WI38 (cell line): ENCODE data around the gene SCAMP5.

ENCODE experiments used
- H3K4me3 ChIP-seq: 2 replicates; pipeline ENCODE4 v1.5.1; 2011; ENCODE audit warnings: low read depth, mild to moderate bottlenecking, control low read depth, low read length
- CTCF ChIP-seq: IDR thresholded peaks from 2 replicates; pipeline ENCODE4 v1.5.1; 2012; ENCODE audit warnings: low read depth, mild to moderate bottlenecking, control low read depth, low read length

SCAMP5 gene

GRCh38 chr15:75001310-75001709 is 5.9 kb downstream of the SCAMP5 start:
- TF ChIP-seq CTCF = no peak
- H3K4me3 ChIP-seq = no peak overlapping the region

GRCh38 chr15:75002398-75002797 is 7.0 kb downstream of the SCAMP5 start:
- H3K4me3 ChIP-seq = no peak overlapping the region
- TF ChIP-seq CTCF = no peak

GRCh38 chr15:75007216-75007615 is 11.9 kb downstream of the SCAMP5 start:
- H3K4me3 ChIP-seq = no peak overlapping the region
- no peak for TF ChIP-seq CTCF

GRCh38 chr15:75008221-75008625 is 12.9 kb downstream of the SCAMP5 start:
- H3K4me3 ChIP-seq = no peak overlapping the region

GRCh38 chr15:75008629-75009326 is 13.4 kb downstream of the SCAMP5 start:
- no peak overlapping the region for H3K4me3 ChIP-seq
- TF ChIP-seq CTCF = no peak

More at GRCh38 chr15:75008221-75008625, 12.9 kb downstream of the SCAMP5 start:
- no peak for TF ChIP-seq CTCF

- TF ChIP-seq CTCF = no peak
These were observed 21.1 kb downstream of the SCAMP5 start for GRCh38 chr15:75016431-75016830.

GRCh38 chr15:75019916-75020315 is 24.6 kb downstream of the SCAMP5 start:
- no peak for TF ChIP-seq CTCF
- no peak overlapping the region for H3K4me3 ChIP-seq

More at GRCh38 chr15:75016431-75016830, 21.1 kb downstream of the SCAMP5 start:
- H3K4me3 ChIP-seq = no peak overlapping the region
